ENCODE data around the gene RASGRP4. TPM values are rescaled to one million over a fixed set of nuclear protein-coding genes. Genes with fewer than 3 reads are reported as not detected.
"Not testable (repeated sequence)": the region's sequence is repeated elsewhere in the genome, so short reads cannot be mapped to it uniquely, and the experiment has no call there.

RASGRP4 gene
- 1 to 10 TPM in 2 of 6 donors, under 1 TPM in 4; 0.20 to 1.3 (median 0.48) TPM for total RNA-seq
- under 1 TPM; 0.40 to 0.53 TPM for polyA plus RNA-seq

GRCh38 chr19:38425810-38426466, at the start of gene RASGRP4:
RASGRP4 (minus strand) TSS chr19:38426219; CDS start chr19:38426091, 128 bp downstream.
- ATAC-seq (peak in 2 of 4 donors; percentile 63 to 65), DNase-seq (no peak), FAIRE-seq (no peak)
- TF ChIP-seq CTCF (IDR thresholded peaks at IDR 0.05) = no peak
- Histone ChIP-seq H3K27ac (no peak within 1 kb of the TSS), H3K9me3 (no peaks in the 10 kb centered on the region), H3K36me3 (no peaks in the 10 kb centered on the region), H3K4me1 (no peaks in the 10 kb centered on the region), H3K4me3 (peak within 1 kb of the TSS in 1 of 4 donors; percentile 27), H3K27me3 (no peaks in the 10 kb centered on the region)
- 30 to 35% methylated on average over 20 of the region's 20 CpGs for WGBS, 2 donors
- intact Hi-C loops (cut with DNase I) = no loop called here

GRCh38 chr19:38475176-38475575, 49.2 kb upstream of the RASGRP4 start:
- TF ChIP-seq CTCF (IDR thresholded peaks at IDR 0.05) = no peak
- DNase-seq = no peak
- 68 to 84% methylated on average over 13 of the region's 13 CpGs for WGBS, 2 donors
- no peak overlapping the region for H3K27ac ChIP-seq
- H3K4me1 ChIP-seq = no peaks in the 10 kb centered on the region
- ATAC-seq = no peak
- no peak overlapping the region for H3K4me3 ChIP-seq
- H3K27me3 ChIP-seq = no peaks in the 10 kb centered on the region
- no peak for FAIRE-seq
- no peaks in the 10 kb centered on the region for H3K9me3 ChIP-seq
- H3K36me3 ChIP-seq = no peaks in the 10 kb centered on the region
- intact Hi-C loops (cut with DNase I) = no loop called here

- TF ChIP-seq CTCF (IDR thresholded peaks at IDR 0.05) = no peak
- H3K27ac ChIP-seq = no peak overlapping the region
- H3K9me3 ChIP-seq = no peaks in the 10 kb centered on the region
- H3K36me3 ChIP-seq = no peaks in the 10 kb centered on the region
- 58 to 67% methylated on average over 21 of the region's 21 CpGs for WGBS, 2 donors
- H3K4me3 ChIP-seq = no peak overlapping the region
- H3K27me3 ChIP-seq = no peaks in the 10 kb centered on the region
- DNase-seq (no peak), ATAC-seq (no peak), FAIRE-seq (no peak)
- intact Hi-C loops (cut with DNase I) = no loop called here
- H3K4me1 ChIP-seq = no peaks in the 10 kb centered on the region
Observed at GRCh38 chr19:38473201-38473600, 47.2 kb upstream of the RASGRP4 start.

GRCh38 chr19:38472725-38473124, 46.7 kb upstream of the RASGRP4 start:
- FAIRE-seq; intact Hi-C loops (cut with DNase I); H3K4me1 ChIP-seq; ATAC-seq; H3K9me3 ChIP-seq; H3K27me3 ChIP-seq; H3K36me3 ChIP-seq; DNase-seq; H3K27ac ChIP-seq; H3K4me3 ChIP-seq: not testable (repeated sequence)
- WGBS, 2 donors = 67 to 80% methylated on average over 4 of the region's 4 CpGs

GRCh38 chr19:38470788-38471480, 44.9 kb upstream of the RASGRP4 start:
- ATAC-seq (no peak), DNase-seq (no peak), FAIRE-seq (no peak)
- WGBS, 2 donors = 49 to 60% methylated on average over 12 of the region's 12 CpGs
- Histone ChIP-seq H3K27me3 (no peaks in the 10 kb centered on the region), H3K27ac (no peak overlapping the region), H3K4me3 (no peak overlapping the region), H3K36me3 (no peaks in the 10 kb centered on the region), H3K4me1 (no peaks in the 10 kb centered on the region), H3K9me3 (no peaks in the 10 kb centered on the region)
- intact Hi-C loops (cut with DNase I) = no loop called here
- no peak for TF ChIP-seq CTCF (IDR thresholded peaks at IDR 0.05)

Measured in pancreas (tissue), 10 donors.